HuH-7.5 (cell line): Measurements from ENCODE around the gene CDH7.

ENCODE experiments used
- DNase-seq: peaks from one replicate; pipeline ENCODE4 v3.0.0; 2011; ENCODE audit warnings: low spot score

The CDH7 gene

DNA sequence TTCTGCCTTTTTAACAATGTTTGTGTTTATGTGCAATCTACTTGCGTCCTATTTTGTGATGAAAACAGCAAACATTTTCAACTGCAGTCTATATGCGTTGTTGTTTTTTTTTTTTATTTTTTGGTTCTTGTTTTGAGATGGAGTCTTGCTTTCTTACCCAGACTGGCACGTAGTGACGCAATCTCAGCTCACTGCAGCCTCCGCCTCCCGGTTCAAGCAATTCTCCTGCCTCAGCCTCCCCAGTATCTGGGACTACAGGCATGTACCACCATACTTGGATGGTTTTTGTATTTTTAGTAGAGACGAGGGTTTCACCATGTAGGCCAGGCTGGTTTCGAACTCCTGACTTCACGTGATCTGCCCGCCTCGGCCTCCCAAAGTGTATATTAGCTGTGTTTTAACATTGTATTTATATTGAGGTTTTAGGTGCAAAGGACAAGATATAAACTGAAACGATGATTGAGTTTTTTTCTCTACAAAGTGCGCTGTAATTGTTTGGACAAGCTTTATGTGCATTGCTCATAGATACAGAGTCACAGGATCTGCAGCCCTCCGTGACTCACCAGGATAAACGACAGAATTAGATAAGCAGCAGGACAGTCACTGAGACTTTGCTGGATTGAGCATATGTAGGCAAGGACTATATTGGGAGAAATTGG is 17.4 kb downstream of the CDH7 start:
- DNase-seq = no peak

DNA sequence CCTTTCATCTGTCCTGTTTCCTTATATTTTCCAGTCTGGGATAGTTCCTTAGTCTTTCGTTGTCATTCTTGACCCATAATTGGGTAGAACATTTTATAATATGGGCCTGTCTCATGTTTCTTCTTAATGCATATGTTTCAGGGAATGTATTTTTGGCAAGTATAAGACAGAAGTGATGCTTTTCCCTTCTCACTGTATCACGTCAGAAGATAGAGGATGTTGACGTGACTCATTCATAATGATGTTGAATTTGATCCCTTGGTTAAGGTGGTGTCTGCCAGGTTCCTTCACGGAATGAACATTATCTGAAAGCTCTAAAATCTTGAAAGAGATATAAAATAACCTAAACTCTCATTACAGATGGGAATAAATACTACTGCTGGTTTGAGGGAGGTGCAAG is 18.8 kb downstream of the CDH7 start:
- DNase-seq = no peak

DNA sequence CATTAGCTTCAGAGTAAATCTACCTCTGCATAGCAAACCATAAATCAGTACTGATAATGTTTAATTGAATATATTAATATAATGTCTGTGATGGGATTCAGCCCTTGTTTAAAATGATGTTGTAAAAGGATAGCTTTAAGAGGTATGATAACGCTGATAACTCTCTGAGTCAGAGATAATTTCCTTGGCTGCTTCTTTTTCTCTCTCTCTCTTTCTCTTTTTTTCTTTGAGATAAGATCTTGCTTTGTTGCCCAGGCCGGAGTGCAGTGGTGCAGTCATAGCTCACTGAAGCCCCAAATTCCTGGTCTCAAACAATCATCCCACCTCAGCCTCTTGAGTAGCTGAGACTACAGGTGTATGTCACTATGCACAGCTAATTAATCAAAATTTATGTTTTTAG is 35.7 kb downstream of the CDH7 start:
- no peak for DNase-seq

DNA sequence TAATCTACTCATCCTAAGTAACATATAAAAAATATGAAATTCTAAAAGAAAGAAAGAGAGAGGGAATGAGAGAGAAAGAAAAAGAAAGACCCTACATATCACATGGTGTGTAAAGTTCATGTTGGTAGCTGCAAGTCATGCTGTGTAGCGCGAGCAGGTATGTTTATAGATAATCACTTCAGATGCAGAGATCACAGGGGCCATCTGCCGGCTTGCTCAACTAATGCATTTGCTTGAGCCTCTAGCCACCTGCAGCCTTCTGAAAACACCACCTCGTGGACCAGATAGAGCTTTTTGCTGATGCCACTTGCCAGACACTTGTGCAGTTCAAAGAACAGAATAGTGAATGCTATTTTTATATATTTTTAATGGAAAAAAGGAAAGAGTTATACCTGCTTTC is 37.6 kb downstream of the CDH7 start:
- no peak for DNase-seq

DNA sequence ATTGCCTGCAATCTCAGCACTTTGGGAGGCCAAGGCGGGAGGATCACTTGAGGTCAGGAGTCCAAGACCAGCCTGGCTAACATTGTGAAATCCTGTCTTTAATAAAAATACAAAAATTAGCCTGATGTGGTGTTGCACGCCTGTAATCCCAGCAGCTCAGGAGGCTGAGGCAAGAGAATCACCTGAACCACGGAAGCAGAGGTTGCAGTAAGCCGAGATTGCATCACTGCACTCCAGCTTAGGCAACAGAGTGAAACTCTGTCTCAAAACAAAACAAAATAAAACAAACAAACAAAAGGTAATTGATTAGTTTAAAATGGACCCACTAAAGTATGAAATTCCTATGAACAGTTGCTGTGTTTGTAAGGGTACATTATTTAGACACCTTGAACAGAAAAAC is 39.8 kb downstream of the CDH7 start:
- DNase-seq = no peak

- no peak for DNase-seq
Observed at GRCh38 chr18:65791719-65792118, 40.9 kb downstream of the CDH7 start.

DNA sequence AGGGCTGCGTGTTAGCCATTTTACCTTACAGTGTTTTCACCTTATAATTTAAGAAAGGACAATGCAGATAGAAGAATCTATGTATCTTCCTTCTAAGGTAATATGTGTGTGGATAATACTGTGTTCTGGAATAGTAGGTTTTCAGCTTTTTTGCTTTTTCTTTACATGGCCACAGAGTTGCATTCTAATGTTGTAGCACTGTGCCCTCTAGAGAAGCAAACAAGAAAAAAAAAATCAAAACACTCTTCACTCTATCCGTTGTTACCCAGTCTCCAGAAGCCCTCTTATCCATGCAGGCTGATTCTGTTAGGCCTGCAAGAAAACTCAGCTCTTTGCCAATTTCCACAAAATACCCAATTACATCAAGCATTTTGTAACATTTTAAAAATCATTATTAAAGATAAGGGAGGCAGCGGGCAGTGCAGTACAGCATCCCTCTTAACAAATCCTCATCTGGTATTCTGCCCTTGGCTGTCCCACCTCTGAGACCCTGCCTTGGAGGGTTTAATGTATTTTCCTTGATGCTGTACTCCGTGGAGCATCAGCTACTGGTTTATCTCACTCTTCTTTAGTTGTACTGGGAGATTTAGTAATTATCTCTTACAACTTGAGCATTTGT is 41.8 kb downstream of the CDH7 start:
- no peak for DNase-seq

- no peak for DNase-seq
Observed at GRCh38 chr18:65808759-65809158, 57.9 kb downstream of the CDH7 start.

DNA sequence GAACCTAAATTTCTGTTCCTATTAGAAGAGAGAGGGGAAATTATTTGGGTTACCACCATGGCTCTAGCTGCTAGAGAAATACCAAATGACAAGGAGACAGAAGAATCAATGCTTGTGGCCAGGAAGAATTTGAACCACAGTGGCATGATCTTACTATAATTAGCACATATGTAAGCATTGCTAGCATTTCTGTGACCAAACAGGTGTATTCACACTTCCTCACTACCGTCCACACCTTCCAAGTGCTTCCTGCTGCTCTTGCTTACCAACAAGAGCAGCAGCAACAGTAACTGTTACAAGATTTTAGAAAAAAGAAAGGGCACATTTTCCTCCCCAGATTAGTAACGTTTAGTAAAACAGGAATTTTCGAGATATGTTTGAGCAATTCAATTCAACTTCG is 60.5 kb downstream of the CDH7 start:
- DNase-seq = no peak

- DNase-seq = no peak
Observed at GRCh38 chr18:65815506-65815905, 64.7 kb downstream of the CDH7 start.

GRCh38 chr18:65817178-65817577 is 66.4 kb downstream of the CDH7 start:
- DNase-seq = no peak

DNA sequence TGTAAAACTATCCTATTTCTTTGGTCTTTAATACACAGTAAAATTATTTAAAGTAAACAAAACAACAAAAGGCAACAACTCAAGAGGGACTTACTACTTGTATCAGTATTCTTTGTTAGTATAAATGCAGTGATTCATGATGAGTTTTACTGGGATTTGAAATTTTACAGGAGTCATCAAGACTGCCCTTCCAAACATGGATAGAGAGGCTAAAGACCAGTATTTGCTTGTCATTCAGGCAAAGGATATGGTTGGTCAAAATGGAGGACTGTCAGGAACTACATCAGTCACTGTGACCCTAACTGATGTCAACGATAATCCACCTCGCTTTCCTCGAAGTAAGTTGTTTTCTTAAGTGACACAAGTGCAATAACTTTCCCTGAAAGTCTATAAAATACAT is 71.1 kb downstream of the CDH7 start:
- no peak for DNase-seq

- DNase-seq = no peak
Observed at GRCh38 chr18:65822826-65823225, 72.0 kb downstream of the CDH7 start.

DNA sequence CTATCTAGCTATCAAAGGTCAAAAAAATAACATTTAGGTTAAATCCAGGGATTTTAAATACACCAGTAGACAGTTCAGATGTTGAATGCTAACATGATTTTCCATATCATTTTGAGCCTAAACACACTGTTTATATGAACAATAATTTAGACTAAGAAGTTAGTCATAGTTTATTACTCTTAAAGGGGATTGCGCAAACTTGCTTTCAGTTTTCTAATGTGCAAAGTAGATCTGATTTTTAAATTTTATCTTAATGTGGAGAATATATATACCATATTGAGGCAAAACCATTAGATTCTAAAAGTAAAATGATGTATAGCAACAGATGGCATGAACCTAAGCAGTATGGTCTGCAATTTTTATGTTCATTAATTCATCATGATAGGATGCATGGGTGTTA is 76.6 kb downstream of the CDH7 start:
- DNase-seq = no peak

GRCh38 chr18:65835881-65836280 is 85.1 kb downstream of the CDH7 start:
- no peak for DNase-seq

- DNase-seq = no peak
Observed at GRCh38 chr18:65846107-65846506, 95.3 kb downstream of the CDH7 start.

- no peak for DNase-seq
Observed at GRCh38 chr18:65852273-65852672, 101.5 kb downstream of the CDH7 start.

DNA sequence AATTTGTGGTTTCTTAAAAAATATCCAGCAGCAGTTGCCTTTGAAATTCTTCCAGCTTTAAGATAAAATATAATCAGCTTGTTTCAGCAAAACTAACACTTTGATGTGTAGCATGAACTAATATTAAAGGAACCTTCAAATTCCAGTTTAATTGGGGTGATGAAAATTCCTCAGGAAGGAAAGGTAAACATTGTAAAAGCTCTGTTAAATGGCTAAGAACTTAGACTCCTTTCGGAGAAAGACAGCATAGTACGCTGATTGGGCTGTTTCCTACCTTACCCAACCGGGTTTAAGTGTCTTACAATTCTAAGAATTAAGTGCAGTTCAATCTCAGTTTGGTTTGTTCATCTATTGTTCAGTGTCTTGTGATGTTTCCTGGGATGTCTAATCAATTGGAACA is 108.3 kb downstream of the CDH7 start:
- DNase-seq = no peak

DNA sequence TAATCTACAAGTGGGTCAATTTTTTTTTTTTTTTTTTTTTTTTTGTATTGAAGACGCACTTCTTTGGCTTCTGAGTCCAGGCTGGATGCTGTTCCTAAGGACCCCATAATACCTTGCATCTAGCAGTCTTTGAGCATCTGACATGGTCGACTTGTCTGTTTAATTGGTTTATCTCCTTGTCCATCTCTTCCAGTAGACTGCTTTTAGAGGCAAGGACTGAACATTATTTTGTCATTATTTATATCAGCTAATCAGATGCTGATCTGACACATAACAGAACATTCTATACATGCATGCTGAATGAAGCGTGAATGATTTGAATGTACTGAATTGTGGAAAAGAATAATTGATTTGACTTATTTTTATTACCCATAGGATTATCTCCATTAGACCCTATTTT is 118.7 kb downstream of the CDH7 start:
- DNase-seq = no peak

- DNase-seq = no peak
Observed at GRCh38 chr18:65876310-65876709, 125.5 kb downstream of the CDH7 start.

DNA sequence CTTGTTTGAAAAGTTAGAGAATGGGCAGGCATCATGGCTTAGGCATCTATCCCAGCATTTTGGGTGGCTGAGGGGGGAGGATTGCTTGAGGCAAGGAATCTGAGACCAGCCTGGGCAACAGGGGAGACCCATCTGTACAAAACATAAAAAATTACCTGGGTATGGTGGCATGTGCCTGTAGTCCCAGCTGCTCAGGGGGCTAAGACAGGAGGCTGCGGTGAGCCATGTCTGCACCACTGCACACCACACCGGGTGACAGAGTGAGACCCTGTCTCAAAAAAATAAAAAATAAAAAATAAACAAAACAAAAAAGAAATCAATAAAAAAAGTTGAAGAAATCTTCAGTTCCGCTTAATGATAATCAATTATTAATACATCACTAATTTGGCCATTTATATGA is 146.5 kb downstream of the CDH7 start:
- DNase-seq = no peak

DNA sequence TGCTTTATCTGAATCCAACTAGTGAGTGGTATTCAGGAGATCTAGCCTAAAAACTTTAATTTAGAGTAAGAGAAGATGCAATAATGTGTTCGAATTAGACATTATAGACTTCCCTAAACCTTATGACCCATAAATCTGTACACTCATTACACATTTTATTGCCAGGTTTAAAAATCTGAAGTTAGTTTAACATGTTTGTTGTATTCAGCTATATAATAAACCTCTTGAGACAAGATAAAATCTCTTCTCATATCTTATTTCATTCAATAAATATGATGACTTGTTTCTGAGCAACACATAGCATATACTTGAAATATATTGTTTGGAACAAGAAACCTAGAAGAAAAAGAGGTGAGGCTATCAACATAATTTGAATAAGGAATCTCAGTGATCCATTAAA is 150.7 kb downstream of the CDH7 start:
- DNase-seq = no peak

GRCh38 chr18:65906621-65907034 is 155.8 kb downstream of the CDH7 start:
- DNase-seq = no peak

- no peak for DNase-seq
Observed at GRCh38 chr18:65907281-65907680, 156.5 kb downstream of the CDH7 start.
